Upper lobe of left lung (tissue), 6 donors: ENCODE data around the gene SYTL5. TPM values are rescaled to one million over a fixed set of nuclear protein-coding genes. Genes with fewer than 3 reads are reported as not detected.

Experiments used
- ATAC-seq, 2 donors: fragments of 200-7000 bp; cut with Tn5 transposase; one replicate each; pipeline ENCODE4 v1.9.1; 2022; ENCODE audit warnings: mild to moderate bottlenecking in 2 of 2, moderate library complexity in 2 of 2; ENCODE audit not compliant: low FRiP score in 2 of 2
- DNase-seq, 2 donors: peaks; one replicate each; pipeline ENCODE4 v3.0.0-alpha.2; 2019 to 2020
- H3K27ac ChIP-seq, 4 donors: fragments of 200-600 bp; sonication (generic); one replicate each; pipeline ENCODE4 v1.5.1; 2016 to 2019
- H3K27me3 ChIP-seq, 4 donors: fragments of 200-600 bp; sonication (generic); one replicate each; pipeline ENCODE4 v1.5.1; 2017 to 2019
- H3K36me3 ChIP-seq, 4 donors: fragments of 200-600 bp; sonication (generic); one replicate each; pipeline ENCODE4 v1.5.1; 2016 to 2019
- H3K4me1 ChIP-seq, 4 donors: fragments of 200-600 bp; sonication (generic); one replicate each; pipeline ENCODE4 v1.5.1; 2018 to 2019
- H3K4me3 ChIP-seq, 4 donors: fragments of 200-600 bp; sonication (generic); one replicate each; pipeline ENCODE4 v1.5.1; 2017 to 2019; ENCODE audit warnings: mild to moderate bottlenecking in 2 of 4, moderate library complexity in 1 of 4
- H3K9me3 ChIP-seq, 4 donors: fragments of 200-600 bp; sonication (generic); one replicate each; pipeline ENCODE4 v1.5.1; 2018 to 2019
- CTCF ChIP-seq, 6 experiments: fragments of 450-650 bp in 4 of 6; fragments of 200-600 bp in 2 of 6; sonication (generic) in 2 of 6; IDR thresholded peaks; one replicate each; pipeline ENCODE4 v1.5.1; 2016 to 2019; ENCODE audit warnings: antibody characterized with exemption in 6 of 6
- EP300 ChIP-seq, 4 donors: sonication (generic); formaldehyde crosslinking; IDR thresholded peaks; one replicate each; pipeline ENCODE4 v1.5.1; 2017; ENCODE audit warnings: antibody characterized with exemption in 4 of 4, control low read depth in 2 of 4
- POLR2A ChIP-seq, 4 donors: fragments of 450-650 bp; IDR thresholded peaks; one replicate each; pipeline ENCODE4 v1.5.1; 2016 to 2017; ENCODE audit warnings: antibody characterized with exemption in 4 of 4, mild to moderate bottlenecking in 2 of 4
- POLR2AphosphoS5 ChIP-seq, 2 donors: sonication (generic); formaldehyde crosslinking; IDR thresholded peaks; one replicate each; pipeline ENCODE4 v1.5.1; 2017; ENCODE audit warnings: antibody characterized with exemption in 2 of 2
- WGBS, 2 donors: methylation state at CpG; one replicate each; pipeline ENCODE4 v1.1.5; 2017 to 2018; 5-methylcytosine and 5-hydroxymethylcytosine counted together
- total RNA-seq, 6 donors: library from RNA; depleted of rRNA in 4 of 6; stranded (reverse); fragments of >200 nt in 4 of 6; gene quantifications; one replicate each; pipeline versions ENCODE4 v1.1.0 to v1.2.1, GENCODE V29; 2016 to 2021
- donor health status: DM: no; HTN: no; CAD: no; lungs with moderate emphysema.
- donor health status: DM: no; HTN: yes; CAD: no; lungs with severe emphysema.

Gene SYTL5
- total RNA-seq, 6 donors from 2014 or later: 0.30 to 3.6 (median 0.71) TPM

- Histone ChIP-seq H3K4me1 (no peaks in the 10 kb centered on the region), H3K27ac (no peak overlapping the region), H3K27me3 (no peaks in the 10 kb centered on the region), H3K36me3 (no peaks in the 10 kb centered on the region), H3K9me3 (no peaks in the 10 kb centered on the region), H3K4me3 (no peak overlapping the region)
- 52 to 88% methylated on average over 1 of the region's 1 CpG for WGBS, 2 donors
- no peak for ATAC-seq
- DNase-seq: no peak
- TF ChIP-seq EP300 (IDR thresholded peaks at IDR 0.05) (no peak), CTCF (IDR thresholded peaks at IDR 0.05) (no peak), POLR2A (IDR thresholded peaks at IDR 0.05) (no peak), POLR2AphosphoS5 (IDR thresholded peaks at IDR 0.05) (no peak)
These were observed 45.7 kb downstream of the SYTL5 start for GRCh38 chrX:38052096-38052495.

DNA sequence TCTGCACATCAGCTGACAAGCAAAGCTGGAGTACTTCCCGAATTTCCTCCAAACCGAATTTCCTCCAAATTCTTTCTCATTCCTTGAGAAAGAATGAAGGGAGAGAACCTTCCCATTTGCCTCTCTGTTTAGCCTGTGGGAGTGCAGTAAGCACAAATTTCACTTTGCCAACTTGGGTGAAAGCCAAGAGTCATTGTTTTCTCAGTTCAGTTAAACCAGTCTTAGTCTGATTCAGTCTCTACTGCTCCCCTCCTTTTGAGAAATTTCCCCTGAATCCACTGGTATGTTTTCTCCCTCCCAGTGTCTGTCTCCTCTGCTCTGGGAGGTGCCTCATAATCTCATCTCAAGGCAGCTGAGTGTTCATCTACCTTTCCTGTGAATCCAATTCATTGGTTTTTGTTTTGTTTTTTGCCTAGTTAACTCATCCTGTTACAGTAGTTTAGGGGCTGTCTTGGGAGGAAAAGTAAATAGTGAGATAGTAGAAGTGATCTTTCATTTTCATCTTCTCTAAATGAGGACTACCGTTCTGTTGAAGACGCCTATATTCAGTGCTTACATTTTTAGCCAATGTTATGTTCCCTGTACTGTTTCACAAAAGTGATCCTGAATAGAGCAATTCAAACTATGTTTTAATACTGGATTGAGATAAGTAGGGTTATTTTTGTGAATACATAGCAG, 49.0 kb downstream of the SYTL5 start:
- H3K36me3 ChIP-seq: no peaks in the 10 kb centered on the region
- no peaks in the 10 kb centered on the region for H3K27me3 ChIP-seq
- no peak overlapping the region for H3K4me3 ChIP-seq
- WGBS, 2 donors: 33 to 60% methylated on average over 4 of the region's 4 CpGs
- TF ChIP-seq POLR2A (IDR thresholded peaks at IDR 0.05): no peak
- TF ChIP-seq EP300 (IDR thresholded peaks at IDR 0.05): no peak
- TF ChIP-seq CTCF (IDR thresholded peaks at IDR 0.05): no peak
- TF ChIP-seq POLR2AphosphoS5 (IDR thresholded peaks at IDR 0.05): no peak
- H3K27ac ChIP-seq: no peak overlapping the region
- no peaks in the 10 kb centered on the region for H3K4me1 ChIP-seq
- no peak for DNase-seq
- no peak for ATAC-seq
- H3K9me3 ChIP-seq: no peaks in the 10 kb centered on the region

GRCh38 chrX:38060331-38060878, 54.1 kb downstream of the SYTL5 start:
- WGBS, 2 donors: 80 to 89% methylated on average over 2 of the region's 2 CpGs
- H3K4me1 ChIP-seq: no peaks in the 10 kb centered on the region
- no peak for TF ChIP-seq POLR2AphosphoS5 (IDR thresholded peaks at IDR 0.05)
- TF ChIP-seq EP300 (IDR thresholded peaks at IDR 0.05): no peak
- no peak overlapping the region for H3K4me3 ChIP-seq
- no peak overlapping the region for H3K27ac ChIP-seq
- H3K27me3 ChIP-seq: peaks cover 0 to 4% (median 0%) of the 10 kb centered on the region in 4 donors
- H3K9me3 ChIP-seq: no peaks in the 10 kb centered on the region
- H3K36me3 ChIP-seq: no peaks in the 10 kb centered on the region
- no peak for ATAC-seq
- no peak for DNase-seq

GRCh38 chrX:38061335-38061734, 55.0 kb downstream of the SYTL5 start:
- Histone ChIP-seq H3K36me3 (no peaks in the 10 kb centered on the region), H3K4me1 (no peaks in the 10 kb centered on the region), H3K27me3 (peaks cover 0 to 4% (median 0%) of the 10 kb centered on the region in 4 donors), H3K9me3 (no peaks in the 10 kb centered on the region), H3K4me3 (no peak overlapping the region), H3K27ac (no peak overlapping the region)
- ATAC-seq: no peak
- DNase-seq: no peak
- no peak for TF ChIP-seq CTCF (IDR thresholded peaks at IDR 0.05)
- TF ChIP-seq POLR2A (IDR thresholded peaks at IDR 0.05): no peak
- TF ChIP-seq POLR2AphosphoS5 (IDR thresholded peaks at IDR 0.05): no peak
- no peak for TF ChIP-seq EP300 (IDR thresholded peaks at IDR 0.05)
- 56 to 73% methylated on average over 2 of the region's 2 CpGs for WGBS, 2 donors

GRCh38 chrX:38066934-38067333, 60.6 kb downstream of the SYTL5 start:
- Histone ChIP-seq H3K36me3 (no peaks in the 10 kb centered on the region), H3K4me1 (no peaks in the 10 kb centered on the region), H3K27ac (no peak overlapping the region), H3K4me3 (no peak overlapping the region), H3K9me3 (no peaks in the 10 kb centered on the region), H3K27me3 (peaks cover 0 to 3% (median 0%) of the 10 kb centered on the region in 4 donors)
- WGBS, 2 donors: 62 to 78% methylated on average over 2 of the region's 2 CpGs
- ATAC-seq (no peak), DNase-seq (no peak)
- TF ChIP-seq POLR2AphosphoS5 (IDR thresholded peaks at IDR 0.05) (no peak), EP300 (IDR thresholded peaks at IDR 0.05) (no peak), POLR2A (IDR thresholded peaks at IDR 0.05) (no peak)

DNA sequence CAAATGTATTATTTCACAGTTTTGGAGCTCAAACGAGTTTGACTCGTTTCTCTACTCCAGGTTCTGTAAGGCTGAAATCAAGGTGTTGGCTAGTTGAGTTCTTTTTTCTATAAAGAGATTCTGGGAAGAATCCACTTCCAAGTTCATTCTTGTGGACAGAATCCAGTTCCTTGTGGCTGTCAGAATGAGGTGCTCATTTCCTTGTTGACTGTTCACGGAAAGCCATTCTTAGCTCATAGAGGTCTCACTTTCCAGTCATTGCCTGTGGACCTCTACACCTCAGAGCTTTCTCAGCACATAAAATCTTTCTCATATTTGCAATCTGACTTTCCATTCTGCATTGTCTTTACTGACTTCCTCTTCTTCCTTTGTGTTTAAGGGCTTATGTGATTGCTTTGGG, 62.9 kb downstream of the SYTL5 start:
- TF ChIP-seq POLR2A (IDR thresholded peaks at IDR 0.05) (no peak), CTCF (IDR thresholded peaks at IDR 0.05) (no peak), POLR2AphosphoS5 (IDR thresholded peaks at IDR 0.05) (no peak), EP300 (IDR thresholded peaks at IDR 0.05) (no peak)
- H3K9me3 ChIP-seq: no peaks in the 10 kb centered on the region
- H3K27ac ChIP-seq: no peak overlapping the region
- 68 to 74% methylated on average over 3 of the region's 3 CpGs for WGBS, 2 donors
- no peaks in the 10 kb centered on the region for H3K27me3 ChIP-seq
- H3K4me1 ChIP-seq: no peaks in the 10 kb centered on the region
- no peak overlapping the region for H3K4me3 ChIP-seq
- no peaks in the 10 kb centered on the region for H3K36me3 ChIP-seq
- DNase-seq (no peak), ATAC-seq (no peak)
